ENCODE data around the gene ARL3. TPM values are rescaled to one million over a fixed set of nuclear protein-coding genes. Genes with fewer than 3 reads are reported as not detected.

Gene ARL3
- total and polyA plus RNA-seq, 2 of the 4 experiments (the other 2 are of a cell fraction) = 5.0 to 14.3 TPM

DNA sequence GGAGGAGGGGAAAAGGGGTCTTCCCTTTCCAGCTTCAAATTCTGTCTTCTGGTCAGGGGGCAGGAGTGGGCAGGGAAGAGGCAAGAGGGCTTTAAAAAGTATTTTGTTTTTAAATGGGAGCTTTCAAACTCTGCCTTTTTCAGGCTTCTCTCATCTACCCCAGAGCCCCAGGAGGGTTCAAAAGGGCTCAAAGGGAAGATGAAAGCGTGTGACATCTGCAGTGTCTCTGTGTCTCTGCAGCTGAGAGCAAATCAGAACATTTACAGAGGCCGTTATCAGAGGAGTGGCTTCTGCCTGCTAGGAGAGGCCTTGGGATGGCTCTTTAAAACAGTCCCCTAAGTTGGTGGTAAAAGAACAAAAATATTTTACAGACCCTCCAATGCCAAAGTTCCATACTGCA lies 39.6 kb downstream of the ARL3 start:
- no peak overlapping the region for H3K4me3 ChIP-seq (ENCODE audit: insufficient read depth, low read depth, low read length)
- H3K56ac ChIP-seq (ENCODE audit: extremely low read depth, insufficient read depth, low read length) = peak overlapping the region; percentile 95; the same call in 1 of the 2 replicates
- no peaks in the 10 kb centered on the region for H4K20me1 ChIP-seq (ENCODE audit: insufficient read depth, low read length)
- peak overlapping the region; percentile 46; the same call in 1 of the 3 replicates for H2BK15ac ChIP-seq (ENCODE audit: low read depth, low read length)
- no CpG with 5 or more reads among the region's 2 CpGs for WGBS, 2 experiments (ENCODE audit: extremely low coverage in 2 of 2, insufficient read length in 1 of 2)
- H3K79me1 ChIP-seq (ENCODE audit: low read depth in 1 of 2, low read length in 2 of 2) = peaks cover 9 to 53% of the 10 kb centered on the region in 2 experiments; a peak in 3 of 4 replicates
- peak overlapping the region; percentile 78 to 93; a peak in 3 of 4 replicates for H4K8ac ChIP-seq (ENCODE audit: low read depth in 2 of 2, low read length in 2 of 2)
- ChIA-PET POLR2A (ENCODE audit: unreplicated experiment) (no interaction called here), CTCF (interaction anchor here (1.2 kb wide), 1 partner anchor 13 kb away, joined by 3 read pairs; no protein-coding TSS in a partner anchor)
- H3K4me1 ChIP-seq (ENCODE audit: control insufficient read depth, insufficient read depth, low read length) = peaks cover 55% of the 10 kb centered on the region
- H3K27me3 ChIP-seq (ENCODE audit: control insufficient read depth, insufficient read depth, low read length) = no peaks in the 10 kb centered on the region
- DNase-seq (no peak), ATAC-seq (ENCODE audit: low read depth) (no peak)
- intact Hi-C loops (cut with micrococcal nuclease) = no loop called here
- H4K5ac ChIP-seq (ENCODE audit: low read depth, low read length) = peak overlapping the region; percentile 76
- H3K9me1 ChIP-seq (ENCODE audit: insufficient read depth, low read length) = peaks cover 22% of the 10 kb centered on the region
- H2AK5ac ChIP-seq (ENCODE audit: low read depth, low read length) = peak overlapping the region; percentile 88
- peak overlapping the region; percentile 93 for H3K14ac ChIP-seq (replicated peaks; ENCODE audit: low read depth, low read length)
- H3K27ac ChIP-seq (ENCODE audit: insufficient read depth, low read length) = peak overlapping the region; percentile 89
- dilution Hi-C loops (cut with HindIII; ENCODE audit: low sequenced_read_pairs, unreplicated experiment) = no loop called here
- H3K4me2 ChIP-seq (ENCODE audit: low read depth, low read length) = peak overlapping the region; percentile 81
- peak overlapping the region; percentile 83 for H3K18ac ChIP-seq (ENCODE audit: low read depth, low read length)
- H2AFZ ChIP-seq (replicated peaks; ENCODE audit: low read length, poor library complexity) = peak overlapping the region; percentile 88
- peak overlapping the region; percentile 62 for H2AK9ac ChIP-seq (replicated peaks; ENCODE audit: low read depth, low read length, poor library complexity)
- H2BK5ac ChIP-seq (ENCODE audit: low read depth, low read length, poor library complexity, severe bottlenecking) = peak overlapping the region; percentile 97
- no peak for TF ChIP-seq MAFK (IDR thresholded peaks at IDR 0.05; ENCODE audit: low read depth, low read length)
- TF ChIP-seq MAZ (IDR thresholded peaks at IDR 0.05; ENCODE audit: borderline replicate concordance, low read depth, low read length) = 0 out of 2 replicates have a peak, but pooled peaks have one; percentile 1
- peak overlapping the region; percentile 97 for H2BK120ac ChIP-seq (ENCODE audit: low read depth, low read length)
- peak overlapping the region; percentile 85 for H3K9ac ChIP-seq (ENCODE audit: low read depth, low read length)
- in situ Hi-C loops (cut with MboI; ENCODE audit: low sequenced_read_pairs) = no loop called here
- H3K4ac ChIP-seq (ENCODE audit: low read depth, low read length) = peak overlapping the region; percentile 96
- peak overlapping the region; percentile 93 for H2BK20ac ChIP-seq (ENCODE audit: low read depth, low read length)
- H4K91ac ChIP-seq (ENCODE audit: insufficient read depth, low read depth, low read length) = peak overlapping the region; percentile 97
- no TSS peak for BruUV-seq (replicated peaks)
- H3K9me3 ChIP-seq (ENCODE audit: control insufficient read depth, insufficient read depth, low read length) = no peaks in the 10 kb centered on the region
- no peaks in the 10 kb centered on the region for H3K36me3 ChIP-seq (ENCODE audit: control insufficient read depth, insufficient read depth, low read length)
- peak overlapping the region; percentile 93 for H3K23ac ChIP-seq (ENCODE audit: low read depth, low read length)

All from IMR-90 (cell line).